Fibroblast of pulmonary artery (primary cell): ENCODE measurements around the gene NFIA.

Experiments
- DNase-seq: peaks from one replicate; pipeline ENCODE4 v3.0.0-alpha.2; 2010; ENCODE audit warnings: low read depth
- H3K4me3 ChIP-seq: replicated peaks from 2 replicates; pipeline ENCODE4 v1.5.1; 2011; ENCODE audit warnings: low read depth, mild to moderate bottlenecking, control low read depth, low read length, moderate library complexity
- TF ChIP-seq, protein P1 (sequence below): IDR thresholded peaks from 2 replicates; pipeline ENCODE4 v1.5.1; 2011; ENCODE audit warnings: mild to moderate bottlenecking, control low read depth, low read length, inconsistent platforms; ENCODE audit errors: missing control alignments

The NFIA gene

DNA sequence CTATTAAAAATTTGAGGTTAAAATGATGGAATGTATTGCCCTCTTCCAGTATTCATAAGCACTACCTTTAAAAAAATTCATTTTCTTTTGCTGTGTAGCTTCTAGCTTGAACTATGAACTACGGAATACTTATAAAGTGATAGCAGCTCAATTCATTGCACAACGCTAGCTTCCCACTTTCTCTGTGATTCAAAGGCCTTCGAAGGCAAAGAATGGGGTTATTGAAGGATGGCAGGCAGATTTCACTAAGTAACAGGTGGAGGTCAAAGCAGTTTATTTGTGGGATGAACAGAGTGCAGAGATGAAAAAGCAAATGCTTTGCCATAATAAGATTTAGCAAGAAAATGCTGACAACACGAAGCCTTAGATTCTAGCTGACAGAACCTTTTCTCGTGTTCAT, 290.6 kb downstream of the NFIA start:
- no peak for DNase-seq
- TF ChIP-seq, protein P1, sequence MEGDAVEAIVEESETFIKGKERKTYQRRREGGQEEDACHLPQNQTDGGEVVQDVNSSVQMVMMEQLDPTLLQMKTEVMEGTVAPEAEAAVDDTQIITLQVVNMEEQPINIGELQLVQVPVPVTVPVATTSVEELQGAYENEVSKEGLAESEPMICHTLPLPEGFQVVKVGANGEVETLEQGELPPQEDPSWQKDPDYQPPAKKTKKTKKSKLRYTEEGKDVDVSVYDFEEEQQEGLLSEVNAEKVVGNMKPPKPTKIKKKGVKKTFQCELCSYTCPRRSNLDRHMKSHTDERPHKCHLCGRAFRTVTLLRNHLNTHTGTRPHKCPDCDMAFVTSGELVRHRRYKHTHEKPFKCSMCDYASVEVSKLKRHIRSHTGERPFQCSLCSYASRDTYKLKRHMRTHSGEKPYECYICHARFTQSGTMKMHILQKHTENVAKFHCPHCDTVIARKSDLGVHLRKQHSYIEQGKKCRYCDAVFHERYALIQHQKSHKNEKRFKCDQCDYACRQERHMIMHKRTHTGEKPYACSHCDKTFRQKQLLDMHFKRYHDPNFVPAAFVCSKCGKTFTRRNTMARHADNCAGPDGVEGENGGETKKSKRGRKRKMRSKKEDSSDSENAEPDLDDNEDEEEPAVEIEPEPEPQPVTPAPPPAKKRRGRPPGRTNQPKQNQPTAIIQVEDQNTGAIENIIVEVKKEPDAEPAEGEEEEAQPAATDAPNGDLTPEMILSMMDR = no peak
- H3K4me3 ChIP-seq = no peak overlapping the region

DNA sequence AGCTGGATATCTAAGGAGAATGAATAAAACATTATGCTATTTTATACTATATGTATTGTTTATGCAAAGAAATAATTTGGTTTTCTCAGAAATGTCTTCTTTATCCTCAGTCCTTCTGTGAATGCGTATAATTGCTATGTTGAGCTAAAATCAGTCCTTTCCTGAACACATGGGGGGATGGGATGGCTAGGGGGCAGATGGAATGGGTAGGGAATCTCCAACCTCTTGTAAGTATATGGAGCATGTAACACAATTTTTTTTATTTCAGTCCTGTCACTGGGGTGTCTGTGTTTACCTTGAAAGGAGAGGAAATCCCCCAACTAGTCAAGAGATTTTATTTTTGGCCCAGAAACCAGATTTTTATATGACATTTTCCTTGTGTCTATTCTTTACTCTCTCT, 291.8 kb downstream of the NFIA start:
- no peak overlapping the region for H3K4me3 ChIP-seq
- TF ChIP-seq, protein P1 = no peak
- no peak for DNase-seq

- DNase-seq = no peak
- no peak overlapping the region for H3K4me3 ChIP-seq
- TF ChIP-seq, protein P1 = no peak
These were observed 292.9 kb downstream of the NFIA start for GRCh38 chr1:61375082-61375880.

- TF ChIP-seq, protein P1 = no peak
- no peak for DNase-seq
- no peak overlapping the region for H3K4me3 ChIP-seq
These were observed 293.8 kb downstream of the NFIA start for GRCh38 chr1:61376151-61376550.

DNA sequence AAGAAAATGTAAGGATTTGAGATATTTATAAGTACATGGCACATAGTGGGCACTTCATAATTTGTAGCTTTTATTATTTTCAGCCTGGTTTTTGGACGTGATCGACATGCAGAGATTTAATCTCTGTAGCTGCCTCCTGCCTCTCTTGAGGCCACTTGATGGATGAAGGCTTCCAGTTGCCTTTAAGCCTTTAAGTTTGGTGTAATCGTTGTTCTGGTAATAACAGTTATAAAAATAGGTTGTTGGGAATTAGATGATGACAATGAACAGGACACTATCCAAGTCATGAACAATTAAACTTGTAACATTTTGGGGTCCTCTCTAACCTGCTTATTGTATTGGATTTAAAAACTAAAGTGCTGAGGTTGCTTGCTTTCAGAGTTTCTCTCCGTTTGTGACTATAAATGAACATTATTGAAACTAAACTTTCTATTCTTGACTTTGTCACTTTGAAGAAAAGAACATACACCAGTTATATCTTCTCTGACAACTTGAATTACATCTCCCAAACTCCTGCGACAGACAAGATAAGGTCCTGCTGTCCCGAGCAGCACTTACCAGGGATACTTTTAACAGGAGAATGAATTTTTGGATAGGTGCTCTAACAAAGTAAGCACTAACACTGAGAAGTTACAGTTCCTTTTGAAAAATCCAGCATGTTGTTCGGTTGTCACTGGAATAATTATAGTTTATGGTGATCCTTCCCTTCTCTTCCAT, 295.0 kb downstream of the NFIA start:
- H3K4me3 ChIP-seq = no peak overlapping the region
- DNase-seq = no peak
- TF ChIP-seq, protein P1 = no peak

DNA sequence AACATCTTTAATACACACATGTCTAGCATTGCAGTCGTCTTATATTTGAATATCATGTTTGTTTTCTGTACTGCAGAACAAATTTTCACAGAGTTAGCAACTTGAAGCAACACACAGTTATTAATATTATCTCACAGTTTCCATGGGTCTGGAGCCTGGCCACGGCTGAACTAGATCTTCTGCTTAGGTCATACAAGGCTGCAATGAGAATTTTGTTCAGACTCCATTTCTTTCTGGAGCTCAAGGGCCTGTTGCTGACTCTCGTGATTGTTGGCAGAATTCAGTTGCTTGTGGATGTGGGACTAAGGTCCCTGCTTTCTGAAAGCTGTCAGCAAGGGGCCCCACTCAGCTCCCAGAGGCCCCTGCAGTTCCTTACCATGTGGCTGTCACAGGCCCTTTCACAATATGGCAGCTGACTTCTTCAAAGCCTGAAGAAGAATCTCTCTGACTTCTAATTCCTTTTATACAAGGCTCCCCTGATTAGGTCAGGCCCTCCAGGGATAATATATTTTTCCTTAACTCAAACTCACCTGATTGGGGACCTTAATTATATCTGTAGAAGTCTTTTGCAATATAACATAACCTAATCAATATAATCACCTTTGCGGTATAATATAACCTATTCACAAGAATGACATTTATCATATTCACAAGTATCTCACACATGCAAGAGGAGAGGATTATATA, 296.3 kb downstream of the NFIA start:
- no peak overlapping the region for H3K4me3 ChIP-seq
- DNase-seq = no peak
- TF ChIP-seq, protein P1 = no peak
